Measurements from ENCODE around the gene ZDHHC16. TPM values are rescaled to one million over a fixed set of nuclear protein-coding genes. Genes with fewer than 3 reads are reported as not detected.
"Not testable (repeated sequence)": the region's sequence is repeated elsewhere in the genome, so short reads cannot be mapped to it uniquely, and the experiment has no call there.

ZDHHC16 gene
- 5.5 TPM for total RNA-seq

DNA sequence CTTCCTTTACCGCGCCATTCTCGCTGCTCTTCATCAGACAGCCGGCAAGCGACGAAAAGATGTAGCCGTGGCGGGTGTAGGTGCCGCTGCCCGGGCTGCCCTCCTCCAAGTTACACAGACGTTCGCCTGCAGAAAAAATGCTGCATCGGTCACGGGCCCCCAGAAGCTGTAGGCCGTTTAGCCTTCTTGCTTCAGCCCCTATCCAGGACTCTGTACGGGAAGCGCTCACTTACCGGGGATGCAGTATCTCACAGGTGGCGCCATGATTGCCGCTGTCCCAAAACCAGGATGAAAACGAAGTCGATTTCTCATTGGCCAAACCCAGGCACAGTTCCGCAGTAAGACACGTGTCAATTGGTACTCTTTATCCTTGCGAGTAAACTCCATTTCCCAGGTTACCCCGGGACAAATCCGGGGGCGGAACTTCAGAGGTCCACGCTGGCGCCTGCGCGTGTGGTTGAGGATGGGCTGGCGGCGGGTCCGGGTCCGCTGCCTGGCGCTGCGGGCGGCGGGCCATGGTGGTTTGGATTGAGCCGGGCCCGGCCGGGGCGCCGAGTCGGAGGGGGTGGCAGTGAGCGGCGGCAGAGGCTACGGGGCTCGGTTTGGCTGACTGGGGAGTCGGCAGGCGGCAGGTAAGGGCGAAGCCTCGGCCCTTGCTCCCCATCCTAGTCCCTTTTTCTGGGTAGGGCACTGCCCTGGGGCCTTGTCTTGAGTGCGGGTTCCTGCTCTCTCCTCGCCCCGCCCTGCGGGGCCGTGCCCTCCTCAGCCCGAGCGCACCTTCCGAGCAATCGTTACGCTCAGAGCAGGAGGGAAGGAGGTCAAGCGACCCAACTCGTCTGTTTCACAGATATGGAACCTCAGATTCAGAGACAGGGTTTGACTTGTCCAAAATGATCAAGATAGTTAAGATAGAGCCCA is at the start of gene ZDHHC16, which contains the start of gene EXOSC1:
TSS of gene ZDHHC16 (plus strand) at position 454 of the 918 bp plus-strand sequence. CDS start 5,501 bp downstream, outside the sequence.
TSS of gene EXOSC1 (minus strand) at position 285 of the 918 bp plus-strand sequence. CDS start at position 264, 21 bp downstream.
- Histone ChIP-seq H3K4me3 (ENCODE audit: low read length) (peak within 1 kb of the TSS; percentile 65), H3K27me3 (ENCODE audit: insufficient read depth, low read length) (no peaks in the 10 kb centered on the region), H3K4me1 (ENCODE audit: insufficient read depth, low read length) (peaks cover 22% of the 10 kb centered on the region), H3K9me3 (ENCODE audit: low read depth, low read length) (no peaks in the 10 kb centered on the region)

DNA sequence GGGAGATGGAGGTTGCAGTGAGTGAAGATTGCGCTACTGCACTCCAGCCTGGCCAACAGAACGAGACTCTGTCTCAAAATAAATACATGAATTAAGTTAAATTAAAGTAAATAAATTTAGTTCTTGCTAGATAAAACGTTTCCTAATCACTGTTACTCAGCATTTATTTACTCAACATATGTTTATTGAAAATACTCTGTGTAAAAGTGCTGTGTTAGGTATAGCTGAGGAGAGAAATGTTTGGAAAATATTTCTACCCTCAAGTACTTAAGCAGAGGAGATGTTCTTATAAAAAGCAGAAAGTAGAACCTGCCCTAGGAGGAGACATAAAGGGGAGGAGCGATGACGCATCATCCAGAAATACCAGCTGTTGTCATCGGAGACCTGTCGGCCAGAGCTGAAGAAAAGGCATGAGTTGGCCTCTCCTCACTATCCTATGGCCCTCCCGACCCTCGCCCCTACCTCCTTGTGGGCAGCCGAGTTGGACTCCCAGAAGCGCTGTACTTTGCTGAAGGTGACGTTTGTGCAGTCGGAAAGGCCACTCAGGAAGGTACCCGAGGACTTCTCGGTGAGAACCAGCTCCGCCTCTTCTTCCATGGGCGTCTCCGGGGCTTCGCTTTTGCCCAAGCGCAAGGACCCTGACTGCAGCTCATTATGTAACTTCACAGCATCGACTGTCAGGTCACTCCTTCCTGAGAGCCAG is 46.0 kb upstream of the ZDHHC16 start:
- H3K9me3 ChIP-seq (ENCODE audit: low read depth, low read length) = no peaks in the 10 kb centered on the region
- H3K4me1 ChIP-seq (ENCODE audit: insufficient read depth, low read length) = peaks cover 41% of the 10 kb centered on the region
- H3K4me3 ChIP-seq (ENCODE audit: low read length) = peak overlapping the region; percentile 65
- H3K27me3 ChIP-seq (ENCODE audit: insufficient read depth, low read length) = no peaks in the 10 kb centered on the region

DNA sequence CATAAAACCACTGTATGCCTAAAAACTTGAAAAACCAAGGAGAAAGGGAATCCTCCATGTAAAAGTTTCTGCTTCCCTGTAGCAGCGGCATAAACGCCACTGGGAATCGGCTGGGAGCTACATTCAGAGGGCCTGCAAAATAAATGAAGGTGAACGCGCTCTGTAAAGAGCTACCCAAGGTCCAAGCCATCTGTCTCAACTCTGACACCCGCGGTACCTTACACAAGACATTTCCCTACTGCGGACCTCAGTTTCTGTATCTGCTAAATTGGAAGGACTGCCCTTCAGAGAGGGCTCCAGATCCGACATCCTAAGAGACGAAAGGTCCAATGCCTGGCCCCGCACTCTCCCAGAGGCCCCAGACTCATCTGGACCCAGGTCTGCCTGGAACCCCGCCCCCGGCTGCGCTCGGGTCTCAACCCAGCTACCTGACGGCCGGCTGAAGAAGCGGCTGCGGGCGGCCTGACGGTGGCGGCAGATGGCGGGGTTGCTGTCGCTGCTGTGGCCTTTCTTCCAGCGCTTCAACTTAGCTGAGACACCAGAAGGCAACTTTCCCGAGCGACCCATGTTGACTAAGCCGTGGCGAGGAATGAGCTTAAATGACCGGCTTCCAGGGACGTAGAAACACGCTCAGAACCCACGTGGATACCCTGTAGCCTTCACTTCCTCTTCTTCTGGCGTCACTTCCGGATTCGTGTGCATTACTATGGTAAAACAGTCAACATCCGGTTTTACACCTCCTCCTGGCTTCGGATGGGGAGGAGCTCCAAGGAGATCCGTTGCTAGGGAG is 45.1 kb upstream of the ZDHHC16 start, which contains the start of gene RRP12:
TSS of gene RRP12 (minus strand) at position 676 of the 790 bp plus-strand sequence. CDS start at position 567, 109 bp downstream.
- Histone ChIP-seq H3K4me3 (ENCODE audit: low read length) (peak within 1 kb of the TSS; percentile 65), H3K9me3 (ENCODE audit: low read depth, low read length) (no peaks in the 10 kb centered on the region), H3K4me1 (ENCODE audit: insufficient read depth, low read length) (peaks cover 50% of the 10 kb centered on the region), H3K27me3 (ENCODE audit: insufficient read depth, low read length) (no peaks in the 10 kb centered on the region)

DNA sequence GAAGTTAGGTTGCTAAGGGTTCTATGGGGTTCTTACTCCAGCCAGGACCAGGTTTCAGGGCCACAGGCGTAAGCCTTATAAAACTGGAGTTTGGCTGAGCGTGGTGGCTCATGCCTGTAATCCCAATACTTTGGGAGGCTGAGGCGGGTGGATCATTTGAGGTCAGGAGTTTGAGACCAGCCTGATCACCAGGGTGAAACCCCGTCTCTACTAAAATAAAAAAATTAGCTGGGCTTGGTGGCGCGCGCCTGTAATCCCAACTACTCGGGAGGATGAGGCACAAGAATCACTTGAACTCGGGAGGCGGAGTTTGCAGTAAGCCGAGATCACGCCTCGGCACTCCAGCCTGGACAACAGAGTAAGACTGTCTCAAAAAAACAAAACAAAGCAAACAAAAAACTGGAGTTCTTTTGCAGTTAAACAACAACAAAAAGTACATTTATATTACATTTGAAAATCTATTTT is 44.5 kb upstream of the ZDHHC16 start:
- Histone ChIP-seq H3K27me3 (ENCODE audit: insufficient read depth, low read length) (no peaks in the 10 kb centered on the region), H3K4me1 (ENCODE audit: insufficient read depth, low read length) (peaks cover 56% of the 10 kb centered on the region), H3K9me3 (ENCODE audit: low read depth, low read length) (no peaks in the 10 kb centered on the region), H3K4me3 (ENCODE audit: low read length) (peak overlapping the region; percentile 65)

DNA sequence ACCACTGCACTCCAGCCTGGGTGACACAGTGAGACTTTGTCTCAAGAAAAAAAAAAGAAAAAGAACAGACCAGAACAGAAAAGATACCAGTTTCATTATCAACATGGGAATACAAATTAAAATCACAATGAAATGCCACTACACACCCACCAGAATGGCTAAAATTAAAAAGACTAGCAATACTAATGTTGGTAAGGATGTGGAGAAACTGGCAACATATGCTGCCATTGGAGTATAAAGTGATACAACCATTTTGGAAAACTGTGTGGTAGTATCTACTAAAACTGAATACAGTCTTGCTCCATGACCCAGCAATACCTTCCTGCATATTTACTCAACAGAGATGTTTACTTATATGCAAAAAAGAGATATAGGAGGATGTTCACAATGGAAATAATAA is 41.9 kb upstream of the ZDHHC16 start:
- H3K9me3 ChIP-seq (ENCODE audit: low read depth, low read length) = no peaks in the 10 kb centered on the region
- H3K4me3 ChIP-seq (ENCODE audit: low read length) = no peak overlapping the region
- H3K27me3 ChIP-seq (ENCODE audit: insufficient read depth, low read length) = no peaks in the 10 kb centered on the region
- H3K4me1 ChIP-seq (ENCODE audit: insufficient read depth, low read length) = peaks cover 82% of the 10 kb centered on the region

DNA sequence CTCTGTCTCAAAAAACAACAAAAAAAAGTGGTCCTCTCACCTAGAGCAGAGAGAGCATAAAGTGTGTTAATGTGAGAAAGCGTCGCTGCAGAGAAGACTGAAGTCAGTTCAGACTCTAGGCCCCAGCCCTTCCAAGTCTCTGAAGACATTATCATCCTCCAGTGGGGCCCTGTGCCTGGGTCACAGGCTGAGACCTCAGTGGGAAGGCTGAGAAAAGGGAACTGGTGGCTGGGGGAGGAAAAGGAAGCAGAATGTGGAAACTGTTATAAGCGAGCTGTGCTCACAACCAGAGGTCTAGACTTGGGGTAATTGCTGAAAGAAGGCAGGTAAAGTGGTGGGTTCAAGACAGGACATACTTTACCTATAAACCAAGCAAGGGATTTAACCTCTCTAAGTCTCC is 39.9 kb upstream of the ZDHHC16 start:
- Histone ChIP-seq H3K9me3 (ENCODE audit: low read depth, low read length) (no peaks in the 10 kb centered on the region), H3K4me3 (ENCODE audit: low read length) (no peak overlapping the region), H3K4me1 (ENCODE audit: insufficient read depth, low read length) (peaks cover 76% of the 10 kb centered on the region), H3K27me3 (ENCODE audit: insufficient read depth, low read length) (no peaks in the 10 kb centered on the region)

DNA sequence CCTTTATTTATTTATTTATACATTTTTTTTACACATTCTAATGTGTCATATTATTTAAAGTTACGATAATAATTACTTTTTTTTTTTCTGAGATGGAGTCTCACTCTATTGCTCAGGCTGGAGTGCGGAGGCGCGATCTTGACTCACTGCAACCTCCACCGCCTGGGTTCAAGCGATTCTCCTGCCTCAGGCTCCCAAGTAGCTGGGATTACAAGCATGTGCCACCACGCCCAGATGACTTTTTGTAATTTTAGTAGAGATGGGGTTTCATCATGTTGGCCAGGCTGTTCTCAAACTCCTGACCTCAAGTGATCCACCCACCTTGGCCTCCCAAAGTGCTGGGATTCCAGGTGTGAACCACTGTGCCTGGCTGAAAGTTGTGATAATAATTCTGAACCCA is 39.5 kb upstream of the ZDHHC16 start:
- H3K27me3 ChIP-seq (ENCODE audit: insufficient read depth, low read length); H3K9me3 ChIP-seq (ENCODE audit: low read depth, low read length); H3K4me3 ChIP-seq (ENCODE audit: low read length): not testable (repeated sequence)
- peaks cover 76% of the 10 kb centered on the region for H3K4me1 ChIP-seq (ENCODE audit: insufficient read depth, low read length)

DNA sequence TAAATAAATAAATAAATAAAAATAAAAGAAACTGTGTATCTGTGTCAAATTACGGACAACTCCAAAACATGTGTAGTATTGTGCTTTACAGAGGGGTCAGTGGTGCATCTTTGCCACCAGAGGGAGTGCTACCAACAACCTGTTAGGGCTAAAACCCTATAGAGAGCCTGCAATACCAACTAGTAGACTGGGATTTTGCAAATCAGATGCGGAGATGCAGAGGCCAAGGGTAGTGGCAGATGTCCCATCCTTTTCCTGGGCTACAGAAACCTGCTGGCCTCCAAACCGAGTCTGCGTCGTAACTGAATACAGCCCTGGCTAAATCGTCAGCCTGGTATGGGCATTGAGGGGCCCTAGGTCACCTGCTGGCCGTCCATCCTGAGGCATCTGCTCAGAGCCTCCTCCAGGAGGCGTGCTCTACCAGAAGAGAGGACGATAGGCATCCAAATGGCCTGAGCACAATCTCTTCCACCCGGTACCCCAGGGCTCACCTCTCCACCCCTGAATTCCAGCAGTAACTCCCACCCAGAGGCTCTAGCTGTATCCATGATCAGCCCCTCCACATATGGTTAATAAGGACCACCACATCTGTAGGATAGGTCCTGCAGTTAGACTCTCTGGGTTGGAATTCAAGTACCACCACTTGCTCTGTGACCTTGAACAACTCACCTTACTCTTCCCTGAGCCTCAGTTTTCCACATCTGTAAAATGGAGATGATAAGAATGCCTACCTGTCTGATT is 38.6 kb upstream of the ZDHHC16 start:
- no peaks in the 10 kb centered on the region for H3K27me3 ChIP-seq (ENCODE audit: insufficient read depth, low read length)
- H3K9me3 ChIP-seq (ENCODE audit: low read depth, low read length) = no peaks in the 10 kb centered on the region
- peaks cover 76% of the 10 kb centered on the region for H3K4me1 ChIP-seq (ENCODE audit: insufficient read depth, low read length)
- H3K4me3 ChIP-seq (ENCODE audit: low read length) = no peak overlapping the region

DNA sequence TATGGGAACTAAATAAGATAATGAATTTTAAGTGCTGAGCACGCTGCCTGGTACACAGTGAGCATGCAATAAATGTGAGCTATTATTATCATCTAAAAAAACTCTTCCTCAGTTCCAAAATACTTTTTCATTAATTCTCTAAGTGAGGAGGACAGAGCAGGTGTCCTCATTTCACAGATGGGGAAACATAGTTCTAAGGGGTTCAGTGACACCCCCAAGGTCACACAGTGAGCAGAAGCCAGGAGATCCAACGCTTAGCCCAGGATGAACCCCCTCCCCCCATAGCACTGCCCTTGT is 38.1 kb upstream of the ZDHHC16 start:
- Histone ChIP-seq H3K9me3 (ENCODE audit: low read depth, low read length) (no peaks in the 10 kb centered on the region), H3K27me3 (ENCODE audit: insufficient read depth, low read length) (no peaks in the 10 kb centered on the region), H3K4me3 (ENCODE audit: low read length) (no peak overlapping the region), H3K4me1 (ENCODE audit: insufficient read depth, low read length) (peaks cover 77% of the 10 kb centered on the region)

DNA sequence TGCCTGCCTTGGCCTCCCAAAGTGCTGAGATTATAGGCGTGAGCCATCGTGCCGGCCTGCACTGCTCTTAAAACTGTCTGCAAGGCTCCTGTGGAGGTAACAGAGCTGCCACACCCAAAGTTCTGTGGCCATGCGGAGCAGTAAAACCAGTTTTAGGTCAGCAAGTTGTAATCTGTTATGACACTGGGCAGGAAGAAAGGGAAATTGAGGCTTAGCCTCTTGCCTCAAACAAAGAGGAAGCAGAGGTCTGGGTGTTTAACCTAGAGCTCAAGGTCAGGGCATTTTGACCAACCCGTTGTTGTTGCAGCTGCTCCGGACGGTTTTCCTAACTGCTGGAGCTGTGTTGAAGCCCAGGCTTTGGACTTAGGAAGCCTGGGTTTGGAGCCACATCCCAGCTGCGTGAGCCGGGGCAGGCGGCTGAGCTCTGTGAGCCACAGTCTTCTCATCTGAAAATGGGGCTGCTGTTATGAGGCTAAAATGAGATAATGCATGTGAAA is 37.4 kb upstream of the ZDHHC16 start:
- Histone ChIP-seq H3K4me3 (ENCODE audit: low read length) (no peak overlapping the region), H3K9me3 (ENCODE audit: low read depth, low read length) (no peaks in the 10 kb centered on the region), H3K4me1 (ENCODE audit: insufficient read depth, low read length) (peaks cover 80% of the 10 kb centered on the region), H3K27me3 (ENCODE audit: insufficient read depth, low read length) (no peaks in the 10 kb centered on the region)

DNA sequence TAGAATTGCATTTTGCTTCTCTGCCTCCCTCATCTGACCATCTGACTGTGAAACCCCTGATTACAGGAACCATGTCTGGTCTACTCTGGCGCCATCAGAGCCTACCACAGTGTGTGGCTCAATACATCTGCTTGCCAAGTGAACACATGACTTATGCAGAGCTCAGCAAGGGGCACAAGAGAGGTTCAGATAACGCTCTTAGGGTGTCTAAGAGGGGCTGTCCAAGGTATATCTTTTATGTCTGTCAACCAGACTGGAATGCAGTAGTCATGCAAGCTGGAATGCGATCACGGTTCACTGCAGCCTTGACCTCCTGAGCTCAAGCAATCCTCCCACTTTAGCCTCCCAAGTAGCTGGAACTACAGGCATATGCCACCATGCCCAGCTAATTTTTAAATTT is 34.6 kb upstream of the ZDHHC16 start:
- Histone ChIP-seq H3K4me1 (ENCODE audit: insufficient read depth, low read length) (peaks cover 76% of the 10 kb centered on the region), H3K4me3 (ENCODE audit: low read length) (no peak overlapping the region), H3K9me3 (ENCODE audit: low read depth, low read length) (no peaks in the 10 kb centered on the region), H3K27me3 (ENCODE audit: insufficient read depth, low read length) (no peaks in the 10 kb centered on the region)

DNA sequence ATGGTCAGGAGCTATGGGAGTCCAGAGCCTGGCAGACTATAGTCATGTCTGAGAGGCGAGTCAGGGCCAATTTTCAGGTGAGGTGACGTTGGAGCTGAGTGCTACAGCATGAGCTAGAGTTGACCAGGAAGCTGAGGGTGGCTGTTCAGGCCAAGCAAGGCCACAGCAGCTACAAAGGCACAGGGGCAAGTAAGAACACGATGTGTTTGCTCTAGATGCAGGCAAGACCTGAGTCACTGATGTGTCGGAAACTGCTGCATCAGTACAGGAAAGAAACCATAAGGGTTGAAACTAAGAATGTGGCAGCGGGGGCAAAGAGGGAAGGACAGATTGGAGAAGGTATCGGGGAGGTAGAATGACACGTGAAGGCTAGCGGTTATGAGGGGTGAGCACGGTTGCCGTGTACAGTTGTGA is 33.1 kb upstream of the ZDHHC16 start:
- no peak overlapping the region for H3K4me3 ChIP-seq (ENCODE audit: low read length)
- peaks cover 66% of the 10 kb centered on the region for H3K4me1 ChIP-seq (ENCODE audit: insufficient read depth, low read length)
- H3K27me3 ChIP-seq (ENCODE audit: insufficient read depth, low read length) = no peaks in the 10 kb centered on the region
- no peaks in the 10 kb centered on the region for H3K9me3 ChIP-seq (ENCODE audit: low read depth, low read length)

DNA sequence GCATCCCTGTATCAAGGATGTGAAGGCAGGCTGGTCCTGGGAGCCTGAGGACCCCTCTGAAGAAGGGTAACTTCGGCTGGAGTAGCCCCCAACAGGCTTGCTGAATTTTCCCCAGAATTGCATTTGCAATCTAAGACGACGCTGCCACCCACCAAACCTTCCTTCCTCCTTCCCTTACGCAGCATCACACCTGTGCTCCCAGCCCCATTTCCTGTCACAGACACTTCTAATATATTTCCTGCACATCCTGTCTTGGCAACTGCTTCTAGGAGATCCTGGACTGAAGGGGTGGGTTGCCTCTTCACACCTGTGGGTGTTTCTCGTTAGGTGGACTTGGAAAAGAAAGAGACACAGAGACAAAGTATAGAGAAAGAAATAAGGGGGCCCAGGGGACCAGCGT is 29.4 kb upstream of the ZDHHC16 start:
- H3K4me3 ChIP-seq (ENCODE audit: low read length) = no peak overlapping the region
- no peaks in the 10 kb centered on the region for H3K27me3 ChIP-seq (ENCODE audit: insufficient read depth, low read length)
- H3K9me3 ChIP-seq (ENCODE audit: low read depth, low read length) = no peaks in the 10 kb centered on the region
- H3K4me1 ChIP-seq (ENCODE audit: insufficient read depth, low read length) = peaks cover 73% of the 10 kb centered on the region

DNA sequence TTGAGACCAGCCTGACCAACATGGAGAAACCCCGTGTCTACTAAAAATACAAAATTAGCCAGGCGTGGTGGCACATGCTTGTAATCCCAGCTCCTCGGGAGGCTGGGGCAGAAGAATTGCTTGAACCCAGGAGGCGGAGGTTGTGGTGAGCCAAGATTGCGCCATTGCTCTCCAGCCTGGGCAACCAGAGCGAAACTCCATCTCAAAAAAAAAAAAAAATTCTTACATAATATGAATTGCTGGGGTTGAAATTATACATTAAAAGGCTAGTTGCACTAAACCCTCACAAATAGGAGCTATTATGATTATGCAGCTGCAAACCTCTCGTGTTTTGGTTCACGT is 22.2 kb upstream of the ZDHHC16 start:
- not testable (repeated sequence) for H3K4me3 ChIP-seq (ENCODE audit: low read length); H3K27me3 ChIP-seq (ENCODE audit: insufficient read depth, low read length); H3K9me3 ChIP-seq (ENCODE audit: low read depth, low read length)
- H3K4me1 ChIP-seq (ENCODE audit: insufficient read depth, low read length) = peaks cover 89% of the 10 kb centered on the region

Measured in mononuclear cell (primary cell).